Non-pigmented ciliary epithelial cell (primary cell): ENCODE data around the gene PEAK1.

Experiments
- DNase-seq: peaks from one replicate; pipeline ENCODE4 v3.0.0-alpha.2; 2010; ENCODE audit warnings: low read depth

PEAK1 gene

DNA sequence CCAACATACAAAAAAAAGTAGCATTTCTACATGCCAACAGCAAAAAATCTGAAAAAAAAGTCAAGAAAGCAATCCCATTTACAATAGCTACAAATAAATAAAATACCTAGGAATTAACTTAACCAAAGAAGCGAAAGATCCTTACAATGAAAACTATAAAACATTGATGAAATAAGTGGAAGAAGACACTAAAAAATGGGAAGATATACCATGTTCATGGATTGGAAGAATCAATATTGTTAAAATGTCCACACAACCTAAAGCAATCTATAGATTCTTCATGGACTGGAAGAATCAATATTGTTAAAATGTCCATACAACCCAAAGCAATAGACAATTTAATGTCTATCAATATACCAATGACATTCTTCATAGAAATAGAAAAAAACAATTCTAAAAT is 21.0 kb downstream of the PEAK1 start:
- DNase-seq = no peak

DNA sequence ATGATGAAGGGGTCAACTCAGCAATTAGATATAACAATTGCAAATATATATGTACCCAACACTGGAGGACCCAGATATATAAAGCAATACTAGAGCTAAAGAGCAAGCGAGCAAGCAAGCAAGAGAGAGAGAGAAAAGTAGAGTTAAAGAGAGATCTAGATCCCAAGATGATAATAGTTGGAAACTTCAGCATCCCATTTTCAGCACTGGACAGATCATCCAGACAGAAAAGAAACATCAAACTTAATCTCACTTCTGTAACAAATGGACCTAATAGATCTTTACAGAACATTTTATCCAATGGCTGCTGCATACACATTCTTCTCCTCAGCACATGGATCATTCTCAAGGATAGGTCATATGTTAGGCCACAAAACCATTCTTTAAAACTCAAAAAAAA is 23.2 kb downstream of the PEAK1 start:
- DNase-seq = no peak

DNA sequence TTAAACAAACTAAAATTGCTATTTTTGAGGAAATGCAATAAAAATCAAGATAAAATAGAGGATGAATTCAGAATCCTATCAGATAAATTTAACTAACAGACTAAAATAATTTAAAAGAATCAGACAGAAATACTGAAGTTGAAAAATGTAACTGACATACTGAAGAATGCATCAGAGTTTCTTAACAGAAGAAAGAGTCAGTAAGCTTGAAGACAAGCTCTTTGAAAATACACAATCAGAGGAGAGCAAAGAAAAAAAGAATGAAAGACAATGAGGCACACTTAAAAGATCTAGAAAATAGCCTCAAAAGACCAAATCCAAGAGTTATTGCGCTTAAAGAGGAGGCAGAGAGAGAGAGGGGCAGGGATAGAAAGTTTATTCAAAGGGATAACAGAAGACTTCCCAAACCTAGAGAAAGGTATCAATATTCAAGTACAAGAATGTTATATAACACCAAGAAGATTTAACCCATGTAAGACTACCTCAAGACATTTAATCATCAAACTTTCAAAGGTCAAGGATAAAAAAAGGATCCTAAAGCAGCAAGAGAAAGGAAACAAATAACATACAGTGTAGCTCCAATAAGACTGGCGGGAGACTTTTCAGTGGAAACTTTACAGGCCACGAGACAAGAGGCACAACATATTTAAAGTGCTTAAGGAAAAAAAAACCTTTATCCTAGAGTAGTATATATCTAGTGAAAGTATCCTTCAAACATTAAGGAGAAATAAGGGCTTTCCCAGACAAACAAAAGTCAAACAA is 24.7 kb downstream of the PEAK1 start:
- no peak for DNase-seq

DNA sequence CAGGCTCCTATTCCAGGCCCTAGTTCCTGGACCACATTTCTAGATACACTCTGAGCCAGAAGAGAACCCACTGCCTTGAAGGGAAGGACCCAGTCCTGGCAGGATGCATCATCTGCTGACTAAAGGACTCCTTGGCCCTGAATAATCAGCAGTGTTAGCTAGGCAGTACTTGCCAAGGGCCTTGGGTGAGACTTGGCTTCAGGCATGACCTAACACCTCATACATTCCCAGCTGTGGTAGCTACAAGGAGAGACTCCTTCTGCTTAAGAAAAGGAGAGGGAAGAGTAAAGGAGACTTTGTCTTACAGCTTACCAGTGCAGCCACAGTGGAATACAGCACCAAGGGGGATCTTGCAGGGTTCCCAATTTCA is 26.4 kb downstream of the PEAK1 start:
- no peak for DNase-seq

DNA sequence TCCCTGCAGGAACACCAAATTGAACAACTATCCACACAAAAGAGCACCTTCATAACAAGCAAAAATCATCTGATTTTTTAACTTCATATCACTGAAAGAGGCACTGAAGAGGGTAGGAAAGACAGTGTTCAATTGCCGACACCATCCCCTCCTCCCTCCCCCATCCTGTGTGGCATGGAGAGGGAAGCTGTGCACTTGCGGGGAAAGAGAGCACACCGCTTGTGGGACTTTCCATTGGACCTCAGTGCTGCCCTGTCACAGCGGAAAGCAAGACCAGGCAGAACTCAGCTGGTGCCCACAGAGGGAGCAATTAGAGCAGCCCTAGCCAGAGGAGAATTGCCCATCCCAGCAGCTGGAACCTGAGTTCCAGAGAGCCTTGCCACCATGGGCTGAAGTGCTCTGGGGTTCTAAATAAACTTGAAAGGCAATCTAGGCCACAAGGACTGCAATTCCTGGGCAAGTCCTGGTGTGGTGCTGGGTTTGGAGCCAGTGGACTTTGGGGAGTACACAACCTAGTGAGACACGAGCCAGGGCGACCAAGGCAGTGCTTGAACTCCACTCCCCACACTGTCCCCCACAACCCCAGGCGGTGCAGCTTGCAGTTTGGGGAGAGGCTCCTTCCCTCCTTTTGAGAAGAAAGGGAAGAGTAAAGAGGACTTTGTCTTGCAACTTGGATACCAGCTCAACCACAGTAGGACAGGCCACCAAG is 27.0 kb downstream of the PEAK1 start:
- no peak for DNase-seq

GRCh38 chr15:77391372-77391951 is 28.4 kb downstream of the PEAK1 start:
- no peak for DNase-seq

GRCh38 chr15:77387365-77388105 is 32.4 kb downstream of the PEAK1 start:
- no peak for DNase-seq

DNA sequence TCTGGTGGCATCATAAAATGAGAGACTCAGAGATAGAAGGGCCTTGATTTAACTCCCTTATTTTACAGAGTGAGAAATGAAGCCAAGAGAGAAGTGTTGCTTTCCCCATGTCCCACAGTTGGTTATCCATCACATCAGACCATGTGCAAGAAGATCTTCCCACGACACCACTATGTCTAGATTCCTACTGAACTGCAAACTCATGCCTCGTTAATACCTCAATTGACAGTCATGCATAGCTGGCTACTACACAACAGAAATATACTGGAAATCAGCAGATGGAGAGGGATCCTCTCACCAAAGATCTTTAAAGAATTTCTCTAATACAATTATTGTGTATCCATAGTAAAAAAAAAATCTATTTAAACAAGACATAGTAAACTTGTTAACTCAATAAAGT is 33.3 kb downstream of the PEAK1 start:
- no peak for DNase-seq

GRCh38 chr15:77384589-77385359 is 35.1 kb downstream of the PEAK1 start:
- DNase-seq = no peak

DNA sequence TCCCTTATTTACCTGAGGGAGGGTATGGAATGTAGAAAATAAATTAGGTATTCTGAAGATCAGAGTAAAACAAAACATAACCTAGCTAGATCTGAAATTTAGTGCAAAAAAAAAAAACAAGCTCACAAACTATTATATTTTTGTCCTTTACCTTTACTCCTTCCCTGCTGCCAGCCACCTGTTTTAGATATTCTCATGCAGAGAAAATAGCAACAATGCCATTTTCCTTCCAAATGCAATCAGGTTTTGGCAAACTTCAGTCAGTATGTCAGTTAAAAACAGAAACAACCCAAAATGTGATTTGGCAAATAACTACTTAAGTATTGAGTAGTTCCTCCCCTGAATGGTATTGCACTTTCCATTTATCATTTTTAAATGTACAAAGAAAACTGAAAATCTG is 35.8 kb downstream of the PEAK1 start:
- DNase-seq = no peak

DNA sequence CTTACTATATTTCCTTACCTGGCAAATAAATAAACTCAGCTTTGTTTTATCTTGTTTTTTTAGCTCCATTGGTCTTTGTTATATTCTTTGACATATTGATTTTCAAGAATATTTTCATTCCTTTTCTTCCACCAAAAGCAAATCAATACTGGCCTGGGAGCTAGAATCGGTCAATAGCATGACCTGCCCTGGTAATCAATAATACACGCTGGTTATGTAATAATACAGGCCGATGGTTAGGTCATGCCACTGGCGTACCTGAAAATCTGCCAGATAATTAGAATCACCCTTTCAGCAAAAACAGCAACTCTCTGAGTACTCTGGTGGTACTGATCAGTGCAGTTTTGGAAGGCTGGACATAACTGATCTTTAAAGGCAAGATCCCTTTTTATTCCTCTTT is 39.9 kb downstream of the PEAK1 start:
- no peak for DNase-seq

DNA sequence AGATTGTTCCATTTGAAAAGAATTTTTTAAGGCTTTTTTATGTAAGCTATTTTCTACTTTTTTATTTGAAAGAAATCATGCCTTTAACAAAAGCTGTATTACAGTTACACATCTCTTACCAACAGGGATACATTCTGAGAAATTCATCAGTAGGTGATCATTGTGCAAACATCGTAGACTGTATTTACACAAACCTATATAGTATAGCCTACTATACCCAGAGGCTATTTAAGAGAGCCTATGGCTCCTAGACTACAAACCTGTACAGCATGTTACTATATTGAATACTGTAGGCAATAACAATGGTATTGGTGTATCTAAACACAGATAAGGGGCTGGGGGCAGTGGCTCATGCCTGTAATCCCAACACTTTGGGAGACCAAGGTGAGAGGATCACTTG is 43.1 kb downstream of the PEAK1 start:
- no peak for DNase-seq

DNA sequence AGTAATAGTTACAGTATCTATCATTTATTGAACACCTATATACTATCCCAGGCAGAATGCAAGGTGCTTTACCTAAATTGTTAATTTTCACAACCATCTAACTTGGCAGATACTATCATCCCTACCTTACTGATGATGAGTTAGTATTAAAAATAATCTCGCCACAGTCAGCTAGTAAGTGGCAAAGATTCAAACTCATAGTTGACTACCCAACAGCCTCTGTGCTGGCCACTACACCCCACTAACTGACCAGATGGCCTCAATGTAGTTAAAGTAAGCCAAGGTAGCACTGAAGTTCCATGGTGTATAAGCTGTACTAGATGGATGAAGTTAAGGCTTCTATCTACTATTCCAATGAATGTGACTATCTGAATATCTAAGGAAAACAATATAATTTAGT is 44.8 kb downstream of the PEAK1 start:
- no peak for DNase-seq

DNA sequence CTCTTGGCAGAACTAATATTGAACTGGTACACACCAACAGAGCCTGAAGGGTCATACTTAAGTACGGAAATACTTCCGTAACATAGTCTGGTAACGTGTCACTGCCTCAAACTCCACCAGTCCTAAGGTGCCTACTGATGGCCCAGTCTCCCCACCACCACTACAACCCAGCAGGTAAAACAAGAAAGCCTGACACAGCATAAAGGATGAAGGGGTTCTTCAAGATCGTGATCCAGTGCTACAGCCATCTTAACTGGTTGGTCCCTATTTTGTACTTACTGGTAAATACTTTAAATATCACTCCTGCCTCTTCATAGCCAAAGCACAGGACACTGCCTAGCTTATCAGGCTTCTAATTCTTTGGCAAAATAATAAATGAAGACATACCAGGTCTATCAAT is 46.5 kb downstream of the PEAK1 start:
- DNase-seq = no peak

- DNase-seq = no peak
These were observed 47.9 kb downstream of the PEAK1 start for GRCh38 chr15:77371850-77372563.

DNA sequence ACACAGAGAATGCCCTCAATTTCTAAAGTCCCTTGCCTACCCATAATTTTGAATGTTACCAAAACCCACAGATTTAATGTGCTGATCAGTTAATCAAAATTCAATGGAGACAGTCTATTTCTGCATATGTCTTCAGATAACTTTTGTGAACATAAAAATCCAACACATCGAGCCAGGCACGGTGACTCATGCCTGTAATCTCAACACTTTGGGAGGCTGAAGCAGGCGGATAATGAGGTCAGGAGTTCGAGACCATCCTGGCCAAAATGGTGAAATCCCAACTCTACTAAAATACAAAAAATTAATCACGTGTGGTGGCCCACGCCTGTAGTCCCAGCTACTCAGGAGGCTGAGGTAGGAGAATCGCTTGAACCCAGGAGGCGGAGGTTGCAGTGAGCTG is 49.3 kb downstream of the PEAK1 start:
- no peak for DNase-seq

DNA sequence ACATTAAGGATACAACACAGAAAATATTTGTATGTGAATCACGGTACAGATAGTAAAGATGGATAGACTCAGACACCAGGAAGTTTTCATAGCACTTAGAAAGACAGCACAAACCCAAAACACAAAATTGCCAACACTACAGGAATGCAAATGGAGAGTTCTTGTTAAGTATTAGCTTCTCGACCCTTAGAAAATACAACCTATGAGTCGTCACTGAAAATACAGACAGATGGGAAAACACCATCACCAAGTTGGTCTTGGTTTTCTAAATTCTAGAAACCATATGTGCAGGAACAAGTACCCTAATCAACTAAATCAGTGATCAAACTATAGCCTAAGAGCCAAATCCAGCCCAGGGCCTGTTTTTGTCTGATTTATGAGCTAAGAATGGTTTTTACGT is 50.7 kb downstream of the PEAK1 start:
- no peak for DNase-seq

GRCh38 chr15:77367631-77368030 is 52.3 kb downstream of the PEAK1 start:
- no peak for DNase-seq

DNA sequence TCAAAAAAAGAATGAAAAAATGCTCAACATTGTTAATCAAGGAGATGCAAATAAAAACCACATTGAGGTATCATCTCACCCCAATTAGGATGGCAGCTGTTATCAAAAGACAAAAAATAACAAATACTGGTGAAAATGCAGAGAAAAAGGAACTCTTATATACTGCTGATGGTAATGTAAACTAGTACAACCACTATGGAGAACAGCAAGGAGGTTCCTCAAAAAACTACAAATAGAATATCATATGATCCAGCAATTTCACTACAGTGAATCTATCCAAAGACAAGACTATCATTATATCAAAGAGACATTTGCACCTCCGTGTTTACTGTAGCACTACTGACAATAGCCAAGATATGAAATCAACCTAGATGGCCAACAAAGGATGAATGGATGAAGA is 58.4 kb downstream of the PEAK1 start:
- DNase-seq = no peak

- DNase-seq = no peak
These were observed 61.2 kb downstream of the PEAK1 start for GRCh38 chr15:77358545-77359240.

- DNase-seq = no peak
These were observed 63.6 kb downstream of the PEAK1 start for GRCh38 chr15:77356305-77356704.
